Measurements from ENCODE around the gene INPP4B. TPM values are rescaled to one million over a fixed set of nuclear protein-coding genes. Genes with fewer than 3 reads are reported as not detected.

The INPP4B gene
- total RNA-seq, 1 donor from 2014 or later, result 3.4 TPM

DNA sequence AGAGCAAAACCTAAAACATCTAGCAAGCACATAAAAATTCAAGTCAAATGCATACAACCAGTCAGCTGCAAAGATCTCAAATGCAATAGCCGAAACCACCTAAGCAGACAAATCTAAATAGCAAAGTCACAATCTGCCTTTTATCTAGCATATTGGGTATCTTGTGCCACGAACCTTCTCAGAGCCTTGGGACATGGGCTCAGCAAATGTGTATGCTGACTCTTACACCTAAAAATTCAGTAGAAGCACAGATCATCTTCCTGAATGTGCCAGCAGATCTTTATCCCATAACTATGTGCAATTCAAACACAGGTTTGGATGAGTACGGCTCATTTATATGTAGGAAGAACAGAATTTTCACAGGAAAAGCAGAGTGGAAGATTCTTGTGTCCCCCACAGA is 492.1 kb downstream of the INPP4B start:
- Mint-ChIP-seq H3K27ac (no peak overlapping the region), H3K4me3 (ENCODE audit: low read depth) (no peak overlapping the region), H3K27me3 (no peaks in the 10 kb centered on the region), H3K4me1 (ENCODE audit: low read depth) (peaks cover 32% of the 10 kb centered on the region), H3K9me3 (ENCODE audit: low read depth) (no peaks in the 10 kb centered on the region), H3K36me3 (ENCODE audit: insufficient read depth) (no peaks in the 10 kb centered on the region)
- TF ChIP-seq, protein P1, sequence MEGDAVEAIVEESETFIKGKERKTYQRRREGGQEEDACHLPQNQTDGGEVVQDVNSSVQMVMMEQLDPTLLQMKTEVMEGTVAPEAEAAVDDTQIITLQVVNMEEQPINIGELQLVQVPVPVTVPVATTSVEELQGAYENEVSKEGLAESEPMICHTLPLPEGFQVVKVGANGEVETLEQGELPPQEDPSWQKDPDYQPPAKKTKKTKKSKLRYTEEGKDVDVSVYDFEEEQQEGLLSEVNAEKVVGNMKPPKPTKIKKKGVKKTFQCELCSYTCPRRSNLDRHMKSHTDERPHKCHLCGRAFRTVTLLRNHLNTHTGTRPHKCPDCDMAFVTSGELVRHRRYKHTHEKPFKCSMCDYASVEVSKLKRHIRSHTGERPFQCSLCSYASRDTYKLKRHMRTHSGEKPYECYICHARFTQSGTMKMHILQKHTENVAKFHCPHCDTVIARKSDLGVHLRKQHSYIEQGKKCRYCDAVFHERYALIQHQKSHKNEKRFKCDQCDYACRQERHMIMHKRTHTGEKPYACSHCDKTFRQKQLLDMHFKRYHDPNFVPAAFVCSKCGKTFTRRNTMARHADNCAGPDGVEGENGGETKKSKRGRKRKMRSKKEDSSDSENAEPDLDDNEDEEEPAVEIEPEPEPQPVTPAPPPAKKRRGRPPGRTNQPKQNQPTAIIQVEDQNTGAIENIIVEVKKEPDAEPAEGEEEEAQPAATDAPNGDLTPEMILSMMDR (IDR thresholded peaks at IDR 0.05; ENCODE audit: unreplicated experiment), result no peak
- DNase-seq (ENCODE audit: low spot score, unreplicated experiment), result no peak

DNA sequence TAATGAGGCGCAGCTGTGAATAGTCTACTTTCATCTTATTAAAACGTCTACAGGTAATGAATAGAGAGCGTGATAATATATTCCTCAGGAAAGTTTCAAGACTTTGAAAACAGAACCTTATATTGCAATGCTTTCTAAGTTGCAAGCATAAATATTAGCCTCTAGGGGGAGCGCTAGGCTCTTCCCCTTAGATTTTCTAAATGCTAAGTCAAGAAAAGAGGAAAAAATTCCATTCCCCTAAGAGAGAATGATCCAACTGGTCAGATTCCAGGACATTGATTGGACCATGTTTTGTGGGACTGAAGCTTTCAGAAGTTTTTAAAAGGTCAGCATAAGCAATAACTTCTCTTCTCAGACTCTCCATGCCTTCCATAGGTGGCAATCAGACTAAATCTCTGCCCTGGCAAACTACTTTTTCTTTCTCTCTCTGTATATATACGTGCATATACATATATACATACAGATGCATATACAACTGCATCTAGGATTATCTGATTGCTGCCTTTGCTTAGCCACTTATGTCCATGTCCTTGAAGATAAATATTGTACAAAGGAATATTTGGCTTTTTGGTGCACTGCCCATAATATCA is 492.9 kb downstream of the INPP4B start:
- H3K36me3 Mint-ChIP-seq (ENCODE audit: insufficient read depth), result no peaks in the 10 kb centered on the region
- no peaks in the 10 kb centered on the region for H3K9me3 Mint-ChIP-seq (ENCODE audit: low read depth)
- H3K27ac Mint-ChIP-seq, result no peak overlapping the region
- no peaks in the 10 kb centered on the region for H3K27me3 Mint-ChIP-seq
- TF ChIP-seq, protein P1 (IDR thresholded peaks at IDR 0.05; ENCODE audit: unreplicated experiment), result peak; percentile 87
- H3K4me3 Mint-ChIP-seq (ENCODE audit: low read depth), result no peak overlapping the region
- peaks cover 40% of the 10 kb centered on the region for H3K4me1 Mint-ChIP-seq (ENCODE audit: low read depth)
- DNase-seq (ENCODE audit: low spot score, unreplicated experiment), result no peak

DNA sequence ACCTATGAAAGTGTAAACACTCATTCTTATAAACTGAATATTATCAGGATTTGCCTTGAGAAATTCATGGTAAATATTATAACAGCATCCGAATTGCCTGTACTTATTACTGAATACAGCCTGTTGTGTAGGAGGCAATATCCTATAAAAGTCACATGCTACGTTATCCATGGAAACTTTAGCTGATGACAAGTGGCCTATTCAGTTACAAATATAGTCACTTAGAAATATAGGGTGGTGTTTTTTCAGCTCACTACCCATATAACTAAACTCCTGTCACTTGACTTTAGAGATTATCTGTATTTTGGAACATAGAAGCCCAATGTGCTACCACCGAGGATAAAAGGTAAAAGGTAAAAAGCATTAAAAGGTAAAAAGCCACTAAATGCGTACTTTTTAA is 493.4 kb downstream of the INPP4B start:
- TF ChIP-seq, protein P1 (IDR thresholded peaks at IDR 0.05; ENCODE audit: unreplicated experiment), result no peak
- Mint-ChIP-seq H3K36me3 (ENCODE audit: insufficient read depth) (no peaks in the 10 kb centered on the region), H3K27me3 (no peaks in the 10 kb centered on the region), H3K27ac (no peak overlapping the region), H3K4me1 (ENCODE audit: low read depth) (peaks cover 43% of the 10 kb centered on the region), H3K4me3 (ENCODE audit: low read depth) (no peak overlapping the region), H3K9me3 (ENCODE audit: low read depth) (no peaks in the 10 kb centered on the region)
- DNase-seq (ENCODE audit: low spot score, unreplicated experiment), result no peak

DNA sequence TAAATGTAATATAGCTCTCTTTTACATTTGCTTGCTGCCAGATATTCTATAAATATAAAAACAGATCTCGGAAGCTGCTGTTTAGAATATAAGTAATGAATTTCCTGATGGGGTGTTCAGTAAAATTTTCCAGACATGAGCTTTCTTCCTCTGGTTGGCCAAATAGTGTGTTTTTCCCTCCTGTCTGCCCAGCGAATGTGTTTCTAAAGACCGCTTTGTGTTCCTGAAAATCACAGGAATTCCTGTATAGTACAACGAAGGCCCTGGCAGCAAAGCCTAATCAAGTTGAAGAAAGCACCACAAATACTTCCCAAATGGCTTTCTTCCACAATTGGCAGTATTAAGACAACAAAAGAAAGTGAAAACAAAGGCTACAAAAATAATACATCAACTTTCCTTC is 494.1 kb downstream of the INPP4B start:
- H3K9me3 Mint-ChIP-seq (ENCODE audit: low read depth), result no peaks in the 10 kb centered on the region
- H3K27me3 Mint-ChIP-seq, result no peaks in the 10 kb centered on the region
- H3K27ac Mint-ChIP-seq, result no peak overlapping the region
- no peaks in the 10 kb centered on the region for H3K36me3 Mint-ChIP-seq (ENCODE audit: insufficient read depth)
- peaks cover 45% of the 10 kb centered on the region for H3K4me1 Mint-ChIP-seq (ENCODE audit: low read depth)
- no peak overlapping the region for H3K4me3 Mint-ChIP-seq (ENCODE audit: low read depth)
- TF ChIP-seq, protein P1 (IDR thresholded peaks at IDR 0.05; ENCODE audit: unreplicated experiment), result no peak
- no peak for DNase-seq (ENCODE audit: low spot score, unreplicated experiment)

DNA sequence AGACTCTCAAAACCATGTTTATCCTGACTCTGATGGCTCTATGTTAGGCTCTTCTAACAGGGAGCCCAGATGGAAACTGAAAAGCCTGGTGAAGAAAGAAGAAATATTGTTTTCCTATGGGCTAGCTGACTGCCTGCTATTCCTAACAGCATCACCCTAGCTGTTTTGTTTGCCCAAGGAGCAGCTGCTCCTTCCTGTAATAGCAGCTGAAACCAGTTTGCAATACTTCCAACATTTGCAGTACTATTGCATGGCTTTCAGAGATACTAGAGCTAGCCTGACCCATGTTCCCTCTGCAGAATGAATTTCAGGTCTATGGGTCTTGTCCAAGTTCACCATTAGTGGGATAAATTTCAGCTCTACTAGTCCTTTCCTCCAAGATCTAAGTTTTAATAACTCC is 495.2 kb downstream of the INPP4B start:
- TF ChIP-seq, protein P1 (IDR thresholded peaks at IDR 0.05; ENCODE audit: unreplicated experiment), result no peak
- Mint-ChIP-seq H3K27ac (no peak overlapping the region), H3K27me3 (no peaks in the 10 kb centered on the region), H3K9me3 (ENCODE audit: low read depth) (no peaks in the 10 kb centered on the region), H3K4me3 (ENCODE audit: low read depth) (no peak overlapping the region), H3K36me3 (ENCODE audit: insufficient read depth) (no peaks in the 10 kb centered on the region), H3K4me1 (ENCODE audit: low read depth) (peaks cover 47% of the 10 kb centered on the region)
- no peak for DNase-seq (ENCODE audit: low spot score, unreplicated experiment)

All from progenitor cell of endocrine pancreas (in vitro differentiated cells).